ENCODE data around the gene MEIOSIN. TPM values are rescaled to one million over a fixed set of nuclear protein-coding genes. Genes with fewer than 3 reads are reported as not detected.

MEIOSIN gene
- total RNA-seq, 1 experiment from 2014 or later = not detected

- H3K9me3 Mint-ChIP-seq (ENCODE audit: unreplicated experiment) = no peaks in the 10 kb centered on the region
- H3K27ac Mint-ChIP-seq (ENCODE audit: low read depth, unreplicated experiment) = peak overlapping the region; percentile 43
- H3K4me3 Mint-ChIP-seq (ENCODE audit: unreplicated experiment) = no peak overlapping the region
- TF ChIP-seq, protein P1, sequence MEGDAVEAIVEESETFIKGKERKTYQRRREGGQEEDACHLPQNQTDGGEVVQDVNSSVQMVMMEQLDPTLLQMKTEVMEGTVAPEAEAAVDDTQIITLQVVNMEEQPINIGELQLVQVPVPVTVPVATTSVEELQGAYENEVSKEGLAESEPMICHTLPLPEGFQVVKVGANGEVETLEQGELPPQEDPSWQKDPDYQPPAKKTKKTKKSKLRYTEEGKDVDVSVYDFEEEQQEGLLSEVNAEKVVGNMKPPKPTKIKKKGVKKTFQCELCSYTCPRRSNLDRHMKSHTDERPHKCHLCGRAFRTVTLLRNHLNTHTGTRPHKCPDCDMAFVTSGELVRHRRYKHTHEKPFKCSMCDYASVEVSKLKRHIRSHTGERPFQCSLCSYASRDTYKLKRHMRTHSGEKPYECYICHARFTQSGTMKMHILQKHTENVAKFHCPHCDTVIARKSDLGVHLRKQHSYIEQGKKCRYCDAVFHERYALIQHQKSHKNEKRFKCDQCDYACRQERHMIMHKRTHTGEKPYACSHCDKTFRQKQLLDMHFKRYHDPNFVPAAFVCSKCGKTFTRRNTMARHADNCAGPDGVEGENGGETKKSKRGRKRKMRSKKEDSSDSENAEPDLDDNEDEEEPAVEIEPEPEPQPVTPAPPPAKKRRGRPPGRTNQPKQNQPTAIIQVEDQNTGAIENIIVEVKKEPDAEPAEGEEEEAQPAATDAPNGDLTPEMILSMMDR (IDR thresholded peaks at IDR 0.05; ENCODE audit: unreplicated experiment) = no peak
- CTCF ChIA-PET = interaction anchor here (0.6 kb wide), 2 partner anchors 43 kb away, joined by 4 read pairs; partner anchors contain the start of gene SIX5
- BruUV-seq (replicated peaks) = no TSS peak
- peaks cover 19% of the 10 kb centered on the region for H3K36me3 Mint-ChIP-seq (ENCODE audit: insufficient read depth, unreplicated experiment)
- peak; percentile 75 for DNase-seq (ENCODE audit: unreplicated experiment)
- peaks cover 12% of the 10 kb centered on the region for H3K4me1 Mint-ChIP-seq (ENCODE audit: insufficient read depth, unreplicated experiment)
- intact Hi-C loops (cut with micrococcal nuclease) = no loop called here
- H3K27me3 Mint-ChIP-seq (ENCODE audit: insufficient read depth, unreplicated experiment) = no peaks in the 10 kb centered on the region
- POLR2A ChIA-PET = interaction anchor here (0.6 to 1.1 kb wide), 5 partner anchors 10 to 51 kb away, joined by 3 to 5 read pairs (median 3); no protein-coding TSS in a partner anchor
Measured at GRCh38 chr19:45812297-45812696, 79.1 kb downstream of the MEIOSIN start.

Other genes starting within 250 kb of the MEIOSIN start
- 3.5 and 5.1 TPM in 2 replicates for gene RTN2, start 236.4 kb upstream of the MEIOSIN start, total RNA-seq (2022)
- 0.33 and 0.42 TPM in 2 replicates for gene PPM1N, start 235.0 kb upstream of the MEIOSIN start, total RNA-seq (2022)
- gene VASP, start 226.0 kb upstream of the MEIOSIN start, total RNA-seq (2022) = 168 and 178 TPM in 2 replicates
- gene OPA3, start 148.6 kb upstream of the MEIOSIN start, total RNA-seq (2022) = 16.8 and 17.3 TPM in 2 replicates
- gene GPR4, start 131.2 kb upstream of the MEIOSIN start, total RNA-seq (2022) = not detected in 2 replicates
- gene EML2, start 94.0 kb upstream of the MEIOSIN start, total RNA-seq (2022) = 110 and 137 TPM in 2 replicates
- not detected in 2 replicates for gene GIPR, start 65.2 kb upstream of the MEIOSIN start, total RNA-seq (2022)
- gene SNRPD2, start 41.5 kb upstream of the MEIOSIN start, total RNA-seq (2022) = 406 and 472 TPM in 2 replicates
- gene QPCTL, start 40.8 kb upstream of the MEIOSIN start, total RNA-seq (2022) = 14.9 and 17.3 TPM in 2 replicates
- gene FBXO46, start 2.5 kb upstream of the MEIOSIN start, total RNA-seq (2022) = 13.6 and 15.0 TPM in 2 replicates
- 17.3 and 19.6 TPM in 2 replicates for gene SIX5, start 35.8 kb downstream of the MEIOSIN start, total RNA-seq (2022)
- 40.5 and 52.4 TPM in 2 replicates for gene DMPK, start 49.1 kb downstream of the MEIOSIN start, total RNA-seq (2022)
- 57.5 and 71.6 TPM in 2 replicates for gene DMWD, start 59.4 kb downstream of the MEIOSIN start, total RNA-seq (2022)
- gene RSPH6A, start 81.9 kb downstream of the MEIOSIN start, total RNA-seq (2022) = 0.21 and 0.29 TPM in 2 replicates
- gene SYMPK, start 129.7 kb downstream of the MEIOSIN start, total RNA-seq (2022) = 77.4 and 86.2 TPM in 2 replicates
- not detected in 2 replicates for gene FOXA3, start 130.9 kb downstream of the MEIOSIN start, total RNA-seq (2022)
- gene IRF2BP1, start 152.7 kb downstream of the MEIOSIN start, total RNA-seq (2022) = 14.7 and 18.1 TPM in 2 replicates
- gene MYPOP, start 169.2 kb downstream of the MEIOSIN start, total RNA-seq (2022) = 5.5 and 7.0 TPM in 2 replicates
- gene NANOS2, start 181.3 kb downstream of the MEIOSIN start, total RNA-seq (2022) = not detected in 2 replicates
- gene NOVA2, start 240.4 kb downstream of the MEIOSIN start, total RNA-seq (2022) = not detected in 2 replicates